Memory B cell (primary cell): Measurements from ENCODE around the gene CAMTA1.

Experiments used
- ATAC-seq: fragments of 150-1000 bp; cut with Tn5 transposase; 2 replicates; pipeline ENCODE4 v1.10.0; 2021; ENCODE audit warnings: low read depth, mild to moderate bottlenecking, moderate library complexity
- DNase-seq, 2 donors: peaks; one replicate each; pipeline ENCODE4 v3.0.0; 2022; ENCODE audit warnings: low spot score in 2 of 2
- H3K27ac Mint-ChIP-seq: one replicate; pipeline ENCODE4 v1.8.0; 2022; ENCODE audit warnings: mild to moderate bottlenecking, moderate library complexity, mixed read lengths
- H3K27me3 Mint-ChIP-seq: one replicate; pipeline ENCODE4 v1.8.0; 2022; ENCODE audit warnings: mixed read lengths
- H3K36me3 Mint-ChIP-seq: one replicate; pipeline ENCODE4 v1.8.0; 2022; ENCODE audit warnings: mild to moderate bottlenecking, mixed read lengths
- H3K4me1 Mint-ChIP-seq: one replicate; pipeline ENCODE4 v1.8.0; 2022; ENCODE audit warnings: mixed read lengths
- H3K4me3 Mint-ChIP-seq: one replicate; pipeline ENCODE4 v1.8.0; 2022; ENCODE audit warnings: mild to moderate bottlenecking, moderate library complexity, mixed read lengths
- H3K9me3 Mint-ChIP-seq: one replicate; pipeline ENCODE4 v1.8.0; 2022; ENCODE audit warnings: mixed read lengths

Gene CAMTA1

GRCh38 chr1:7432102-7432899 is 647.0 kb downstream of the CAMTA1 start:
- Mint-ChIP-seq H3K36me3 (no peaks in the 10 kb centered on the region), H3K27me3 (peaks cover 6% of the 10 kb centered on the region)

GRCh38 chr1:7432900-7433380 is 647.7 kb downstream of the CAMTA1 start:
- Mint-ChIP-seq H3K36me3 (no peaks in the 10 kb centered on the region), H3K4me3 (no peak overlapping the region), H3K27me3 (peaks cover 6% of the 10 kb centered on the region), H3K27ac (no peak overlapping the region), H3K9me3 (peaks cover 5% of the 10 kb centered on the region), H3K4me1 (no peaks in the 10 kb centered on the region)
- DNase-seq, result no peak
- no peak for ATAC-seq

More at GRCh38 chr1:7432102-7432899, 647.0 kb downstream of the CAMTA1 start:
- Mint-ChIP-seq H3K9me3 (peaks cover 5% of the 10 kb centered on the region), H3K4me1 (no peaks in the 10 kb centered on the region), H3K27ac (no peak overlapping the region), H3K4me3 (no peak overlapping the region)
- ATAC-seq (no peak), DNase-seq (no peak)

GRCh38 chr1:7434566-7434965 is 649.3 kb downstream of the CAMTA1 start:
- H3K4me1 Mint-ChIP-seq, result no peaks in the 10 kb centered on the region
- H3K27me3 Mint-ChIP-seq, result peaks cover 6% of the 10 kb centered on the region
- H3K27ac Mint-ChIP-seq, result no peak overlapping the region
- H3K9me3 Mint-ChIP-seq, result peaks cover 5% of the 10 kb centered on the region
- H3K4me3 Mint-ChIP-seq, result no peak overlapping the region
- no peak for ATAC-seq
- H3K36me3 Mint-ChIP-seq, result no peaks in the 10 kb centered on the region
- DNase-seq, result no peak

DNA sequence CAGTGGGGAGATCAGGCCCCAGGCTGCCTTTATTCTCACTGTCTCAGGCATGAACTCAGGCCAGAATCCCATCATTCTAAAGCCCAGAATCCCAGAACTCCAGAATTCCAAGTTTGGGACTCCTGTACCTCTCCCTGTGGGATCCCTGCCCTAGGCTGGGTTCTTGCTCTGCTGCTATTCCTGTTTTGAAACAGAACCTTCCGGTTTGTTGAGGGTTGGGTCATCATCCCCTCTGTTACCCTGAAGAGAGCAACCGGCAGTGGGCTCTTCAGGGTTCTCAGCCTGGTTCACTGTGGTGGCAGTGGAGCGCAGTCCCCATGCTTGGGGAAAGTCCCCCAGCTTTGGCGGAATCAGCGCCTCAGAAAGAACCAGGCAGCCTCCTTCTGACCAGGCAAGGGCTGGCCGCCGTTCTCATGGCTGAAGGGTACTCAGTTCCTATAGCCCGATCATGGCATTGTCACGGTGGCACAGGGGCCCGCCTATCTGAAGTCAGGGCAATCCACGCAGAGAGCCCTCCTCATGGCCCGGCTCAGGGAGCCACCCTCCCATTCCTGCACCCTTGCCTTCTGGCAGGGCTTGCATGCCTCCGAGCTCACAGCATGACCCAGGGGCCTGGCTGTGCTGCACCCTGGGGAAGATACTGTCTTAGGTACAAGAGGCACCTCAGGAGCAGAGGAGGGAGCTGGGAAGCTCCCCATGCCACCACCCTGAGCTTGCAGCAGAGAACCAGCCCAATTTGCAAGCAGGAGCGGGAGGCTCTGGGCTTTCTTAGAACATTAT is 650.2 kb downstream of the CAMTA1 start:
- no peaks in the 10 kb centered on the region for H3K36me3 Mint-ChIP-seq

GRCh38 chr1:7436056-7437005 is 651.1 kb downstream of the CAMTA1 start:
- no peaks in the 10 kb centered on the region for H3K4me1 Mint-ChIP-seq

More for the DNA sequence above, 650.2 kb downstream of the CAMTA1 start:
- no peak for ATAC-seq
- H3K27ac Mint-ChIP-seq, result no peak overlapping the region
- no peak overlapping the region for H3K4me3 Mint-ChIP-seq
- no peaks in the 10 kb centered on the region for H3K4me1 Mint-ChIP-seq
- peaks cover 5% of the 10 kb centered on the region for H3K9me3 Mint-ChIP-seq
- H3K27me3 Mint-ChIP-seq, result peaks cover 6% of the 10 kb centered on the region
- DNase-seq, result no peak

GRCh38 chr1:7437036-7437435 is 651.8 kb downstream of the CAMTA1 start:
- no peaks in the 10 kb centered on the region for H3K4me1 Mint-ChIP-seq
- H3K27me3 Mint-ChIP-seq, result peaks cover 6% of the 10 kb centered on the region
- no peak for ATAC-seq
- no peak overlapping the region for H3K4me3 Mint-ChIP-seq
- no peaks in the 10 kb centered on the region for H3K36me3 Mint-ChIP-seq
- no peak for DNase-seq
- no peak overlapping the region for H3K27ac Mint-ChIP-seq
- peaks cover 5% of the 10 kb centered on the region for H3K9me3 Mint-ChIP-seq

More at GRCh38 chr1:7436056-7437005, 651.1 kb downstream of the CAMTA1 start:
- DNase-seq, result no peak
- ATAC-seq, result no peak
- H3K27ac Mint-ChIP-seq, result no peak overlapping the region
- peaks cover 5% of the 10 kb centered on the region for H3K9me3 Mint-ChIP-seq
- no peaks in the 10 kb centered on the region for H3K36me3 Mint-ChIP-seq
- peaks cover 6% of the 10 kb centered on the region for H3K27me3 Mint-ChIP-seq
- H3K4me3 Mint-ChIP-seq, result no peak overlapping the region

DNA sequence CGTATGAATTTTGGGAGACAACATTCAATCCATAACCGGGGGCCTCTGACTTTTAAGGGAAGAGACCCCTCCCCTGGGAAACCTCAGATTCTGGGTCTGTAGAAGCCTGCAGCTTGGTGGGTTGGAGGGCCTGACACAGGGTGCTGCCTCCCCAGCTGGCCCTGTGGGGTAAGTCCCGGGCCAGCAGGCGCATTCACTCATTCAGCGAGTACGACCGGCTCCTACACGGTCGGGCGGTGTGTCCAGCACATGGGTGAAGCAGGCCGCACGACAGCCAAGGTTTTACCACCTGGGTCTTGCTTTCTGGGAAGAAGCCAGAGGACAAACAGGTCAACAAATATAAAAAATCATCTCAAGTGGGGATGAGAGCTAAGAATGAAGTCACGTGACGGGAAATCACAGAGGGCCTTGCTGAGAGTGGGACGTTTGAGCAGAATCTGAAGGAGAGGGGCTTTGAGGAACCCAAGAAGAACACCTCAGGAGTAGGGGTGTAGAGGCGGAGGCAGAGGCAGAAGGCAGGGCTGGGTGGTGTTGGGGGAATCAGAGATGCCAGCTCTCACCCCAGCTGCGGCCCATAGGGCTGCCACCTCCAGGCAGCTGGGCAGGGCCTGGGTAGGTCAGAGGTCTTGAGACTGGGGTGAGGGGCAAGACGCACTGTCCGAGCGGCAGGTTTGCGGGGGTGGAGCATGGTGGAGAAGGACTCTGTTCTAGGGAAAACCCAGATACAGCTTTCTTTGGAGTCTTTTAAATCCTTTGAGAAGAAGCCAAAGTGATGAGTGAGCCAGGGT is 652.5 kb downstream of the CAMTA1 start:
- Mint-ChIP-seq H3K9me3 (peaks cover 5% of the 10 kb centered on the region), H3K36me3 (no peaks in the 10 kb centered on the region), H3K4me1 (no peaks in the 10 kb centered on the region), H3K4me3 (no peak overlapping the region), H3K27me3 (peaks cover 6% of the 10 kb centered on the region), H3K27ac (no peak overlapping the region)
- DNase-seq (no peak), ATAC-seq (no peak)

DNA sequence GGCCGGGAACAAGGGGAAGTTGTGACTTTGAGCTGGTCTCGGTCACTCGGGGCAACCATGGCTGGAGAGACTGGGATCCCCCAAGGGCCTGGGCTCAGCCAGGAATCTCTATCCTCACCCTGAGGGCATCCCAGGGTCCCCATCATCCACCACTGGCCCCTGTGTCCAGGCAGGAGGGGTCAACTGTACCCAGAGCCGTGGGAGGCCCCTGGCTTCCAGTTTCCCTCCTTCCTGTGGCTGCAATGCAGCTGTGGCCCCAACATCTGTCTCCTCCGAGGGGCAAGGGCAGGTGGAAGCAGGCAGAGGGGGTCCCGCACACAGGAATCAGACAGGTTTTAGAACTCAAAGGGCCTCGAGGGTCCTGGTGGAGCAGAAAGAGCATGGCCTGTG is 653.1 kb downstream of the CAMTA1 start:
- Mint-ChIP-seq H3K36me3 (no peaks in the 10 kb centered on the region), H3K27me3 (peaks cover 6% of the 10 kb centered on the region), H3K4me1 (no peaks in the 10 kb centered on the region), H3K27ac (no peak overlapping the region), H3K9me3 (peaks cover 5% of the 10 kb centered on the region), H3K4me3 (no peak overlapping the region)
- ATAC-seq (no peak), DNase-seq (no peak)

GRCh38 chr1:7438921-7439655 is 653.8 kb downstream of the CAMTA1 start:
- Mint-ChIP-seq H3K4me1 (no peaks in the 10 kb centered on the region), H3K36me3 (no peaks in the 10 kb centered on the region), H3K27me3 (peaks cover 5% of the 10 kb centered on the region), H3K4me3 (no peak overlapping the region), H3K9me3 (peaks cover 3% of the 10 kb centered on the region), H3K27ac (no peak overlapping the region)
- ATAC-seq, result no peak
- no peak for DNase-seq

DNA sequence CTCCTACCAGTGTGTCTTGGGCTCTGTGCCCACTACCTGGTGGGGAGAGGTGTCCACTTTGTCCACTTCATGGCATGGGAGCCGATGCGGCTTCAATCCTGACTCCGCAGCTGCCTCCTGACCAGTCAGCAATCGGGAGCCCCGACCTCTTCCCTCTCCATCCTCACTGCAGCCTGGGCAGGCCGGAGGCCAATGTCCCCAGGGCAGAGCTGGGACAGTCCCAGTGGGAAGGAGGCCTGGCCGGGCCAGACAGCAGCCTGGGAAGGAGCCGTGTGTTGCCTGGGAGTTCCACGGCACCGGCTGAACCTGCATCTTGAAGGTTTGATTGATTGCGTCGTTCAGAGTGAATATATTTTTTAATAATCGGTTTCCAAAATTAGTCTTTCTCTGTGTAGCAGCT is 654.9 kb downstream of the CAMTA1 start:
- Mint-ChIP-seq H3K4me1 (no peaks in the 10 kb centered on the region), H3K36me3 (no peaks in the 10 kb centered on the region), H3K9me3 (no peaks in the 10 kb centered on the region), H3K27me3 (peaks cover 6% of the 10 kb centered on the region), H3K4me3 (no peak overlapping the region), H3K27ac (no peak overlapping the region)
- no peak for ATAC-seq
- no peak for DNase-seq

GRCh38 chr1:7441143-7441841 is 656.0 kb downstream of the CAMTA1 start:
- Mint-ChIP-seq H3K36me3 (no peaks in the 10 kb centered on the region), H3K4me3 (no peak overlapping the region), H3K27me3 (peaks cover 6% of the 10 kb centered on the region), H3K4me1 (no peaks in the 10 kb centered on the region), H3K9me3 (no peaks in the 10 kb centered on the region), H3K27ac (no peak overlapping the region)
- no peak for ATAC-seq
- DNase-seq, result no peak

GRCh38 chr1:7442036-7442435 is 656.8 kb downstream of the CAMTA1 start:
- Mint-ChIP-seq H3K4me1 (peaks cover under 1% of the 10 kb centered on the region), H3K36me3 (no peaks in the 10 kb centered on the region), H3K4me3 (no peak overlapping the region), H3K27me3 (peaks cover 6% of the 10 kb centered on the region), H3K27ac (no peak overlapping the region), H3K9me3 (no peaks in the 10 kb centered on the region)
- no peak for ATAC-seq
- DNase-seq, result no peak
